ENCODE measurements around the gene CIP2A. TPM values are rescaled to one million over a fixed set of nuclear protein-coding genes. Genes with fewer than 3 reads are reported as not detected.

The CIP2A gene
- total and polyA plus RNA-seq, 2 experiments from 2014 or later, result 48.1 to 63.5 TPM

- Histone ChIP-seq H3K27me3 (ENCODE audit: insufficient read depth) (no peaks in the 10 kb centered on the region), H3K27ac (ENCODE audit: low read depth) (no peak overlapping the region; the same call in 1 of the 2 replicates), H3K4me2 (no peak overlapping the region), H3K79me2 (replicated peaks; ENCODE audit: insufficient read depth) (no peaks in the 10 kb centered on the region), H3K4me1 (ENCODE audit: insufficient read depth) (0 out of 2 replicates have a peak, but pooled peaks cover 4% of the 10 kb centered on the region), H3K4me3 (no peak overlapping the region), H2AFZ (no peak overlapping the region), H3K9me2 (ENCODE audit: insufficient read depth) (no peaks in the 10 kb centered on the region), H3K36me3 (ENCODE audit: insufficient read depth) (peaks cover 30% of the 10 kb centered on the region; the same call in 1 of the 2 replicates), H3F3A (replicated peaks; ENCODE audit: low read depth) (no peaks in the 10 kb centered on the region), H4K20me1 (replicated peaks; ENCODE audit: insufficient read depth) (no peaks in the 10 kb centered on the region)
- H3K36me3 Mint-ChIP-seq (ENCODE audit: low read depth), result peaks cover 39% of the 10 kb centered on the region
- ATAC-seq, result no peak
- H3K4me3 Mint-ChIP-seq, result no peak overlapping the region
- H3K9me3 Mint-ChIP-seq, result no peaks in the 10 kb centered on the region
- H3K27ac Mint-ChIP-seq, result no peak overlapping the region
- no peaks in the 10 kb centered on the region for H3K27me3 Mint-ChIP-seq (ENCODE audit: insufficient read depth, low read depth, poor library complexity)
- peaks cover 8% of the 10 kb centered on the region; the same call in 2 of the 3 replicates for H3K4me1 Mint-ChIP-seq
- DNase-seq (ENCODE audit: low spot score), result peak; percentile 69
- peak in 1 of 2 experiments; percentile 67; a peak in 3 of 4 replicates for TF ChIP-seq CTCF (conservative IDR thresholded peaks at IDR 0.05; ENCODE audit: low read depth in 2 of 2)
- TF ChIP-seq POLR2AphosphoS5 (IDR thresholded peaks at IDR 0.05; ENCODE audit: low read depth), result no peak
Measured at GRCh38 chr3:108552267-108553159, 36.7 kb downstream of the CIP2A start.

DNA sequence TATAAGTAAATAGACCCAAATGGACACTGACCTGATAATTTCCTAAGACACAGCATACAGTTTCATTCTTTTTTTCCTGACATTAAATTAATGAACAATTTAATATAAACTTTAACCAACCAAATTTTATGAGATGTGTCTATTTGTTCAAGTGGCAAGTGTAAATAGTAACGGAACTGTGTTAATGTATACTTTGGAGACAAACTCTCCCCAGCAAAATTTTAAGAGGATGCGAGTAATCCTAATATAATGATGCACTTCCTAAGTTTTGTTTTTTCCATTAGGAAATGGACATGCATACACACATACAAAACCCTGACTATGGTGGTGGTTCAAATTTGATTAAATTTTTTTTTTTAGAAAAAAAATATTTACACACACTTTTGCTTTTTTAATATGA is 40.4 kb downstream of the CIP2A start:
- Histone ChIP-seq H3K79me2 (replicated peaks; ENCODE audit: insufficient read depth) (no peaks in the 10 kb centered on the region), H4K20me1 (replicated peaks; ENCODE audit: insufficient read depth) (no peaks in the 10 kb centered on the region), H3F3A (replicated peaks; ENCODE audit: low read depth) (no peaks in the 10 kb centered on the region), H3K27me3 (ENCODE audit: insufficient read depth) (no peaks in the 10 kb centered on the region), H3K36me3 (ENCODE audit: insufficient read depth) (peaks cover 15% of the 10 kb centered on the region; the same call in 1 of the 2 replicates), H3K4me2 (no peak overlapping the region), H3K27ac (ENCODE audit: low read depth) (no peak overlapping the region), H3K4me3 (no peak overlapping the region), H3K4me1 (ENCODE audit: insufficient read depth) (0 out of 2 replicates have a peak, but pooled peaks cover 4% of the 10 kb centered on the region), H3K9me2 (ENCODE audit: insufficient read depth) (no peaks in the 10 kb centered on the region), H2AFZ (no peak overlapping the region)
- Mint-ChIP-seq H3K4me1 (peaks cover 5% of the 10 kb centered on the region; the same call in 2 of the 3 replicates), H3K4me3 (no peak overlapping the region), H3K27ac (no peak overlapping the region), H3K36me3 (ENCODE audit: low read depth) (peaks cover 36% of the 10 kb centered on the region), H3K27me3 (ENCODE audit: insufficient read depth, low read depth, poor library complexity) (no peaks in the 10 kb centered on the region), H3K9me3 (no peaks in the 10 kb centered on the region)
- DNase-seq (ENCODE audit: low spot score) (no peak), ATAC-seq (no peak)
- no peak for TF ChIP-seq CREB1 (CRISPR knock-in tag; IDR thresholded peaks at IDR 0.05; ENCODE audit: low read depth)
- TF ChIP-seq NANOG (IDR thresholded peaks at IDR 0.05; ENCODE audit: borderline replicate concordance), result no peak
- no peak for TF ChIP-seq EZH2 (IDR thresholded peaks at IDR 0.05; ENCODE audit: low read depth, unreplicated experiment)
- no peak for TF ChIP-seq ZNF331 (CRISPR knock-in tag; IDR thresholded peaks at IDR 0.05; ENCODE audit: low read depth)
- no peak for TF ChIP-seq POLR2AphosphoS5 (IDR thresholded peaks at IDR 0.05; ENCODE audit: low read depth)
- TF ChIP-seq CTCF (conservative IDR thresholded peaks at IDR 0.05; ENCODE audit: low read depth in 2 of 2), result no peak
- TF ChIP-seq REST (IDR thresholded peaks at IDR 0.05; ENCODE audit: unreplicated experiment), result no peak
- no peak for TF ChIP-seq EZH2phosphoT487 (IDR thresholded peaks at IDR 0.05; ENCODE audit: unreplicated experiment)
- TF ChIP-seq, protein P1, sequence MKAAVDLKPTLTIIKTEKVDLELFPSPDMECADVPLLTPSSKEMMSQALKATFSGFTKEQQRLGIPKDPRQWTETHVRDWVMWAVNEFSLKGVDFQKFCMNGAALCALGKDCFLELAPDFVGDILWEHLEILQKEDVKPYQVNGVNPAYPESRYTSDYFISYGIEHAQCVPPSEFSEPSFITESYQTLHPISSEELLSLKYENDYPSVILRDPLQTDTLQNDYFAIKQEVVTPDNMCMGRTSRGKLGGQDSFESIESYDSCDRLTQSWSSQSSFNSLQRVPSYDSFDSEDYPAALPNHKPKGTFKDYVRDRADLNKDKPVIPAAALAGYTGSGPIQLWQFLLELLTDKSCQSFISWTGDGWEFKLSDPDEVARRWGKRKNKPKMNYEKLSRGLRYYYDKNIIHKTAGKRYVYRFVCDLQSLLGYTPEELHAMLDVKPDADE (IDR thresholded peaks at IDR 0.05), result no peak
- no peak for TF ChIP-seq STAT1 (IDR thresholded peaks at IDR 0.05; ENCODE audit: unreplicated experiment)
- no peak for TF ChIP-seq JUNB (IDR thresholded peaks at IDR 0.05; ENCODE audit: unreplicated experiment)
- no peak for TF ChIP-seq ZNF114 (CRISPR knock-in tag; IDR thresholded peaks at IDR 0.05)

Measured in GM23338 (cell line).